HG02798 (cell line): ENCODE measurements around the gene PCDHGB1.
"Not testable (repeated sequence)": the region's sequence is repeated elsewhere in the genome, so short reads cannot be mapped to it uniquely, and the experiment has no call there.

Experiments
- ATAC-seq: cut with Tn5 transposase; IDR thresholded peaks from one replicate; pipeline ENCODE4 v1.9.1; 2021; ENCODE audit warnings: mild to moderate bottlenecking; ENCODE audit not compliant: unreplicated experiment, poor library complexity

PCDHGB1 gene

GRCh38 chr5:141375444-141376155, 25.7 kb downstream of the PCDHGB1 start:
- not testable (repeated sequence) for ATAC-seq

- ATAC-seq, result peak; percentile 52
Observed at GRCh38 chr5:141382469-141383294, 32.8 kb downstream of the PCDHGB1 start, which contains the start of gene PCDHGA7. Gene PCDHGA7 (plus strand): TSS chr5:141382742. CDS start chr5:141382900, 158 bp downstream.

DNA sequence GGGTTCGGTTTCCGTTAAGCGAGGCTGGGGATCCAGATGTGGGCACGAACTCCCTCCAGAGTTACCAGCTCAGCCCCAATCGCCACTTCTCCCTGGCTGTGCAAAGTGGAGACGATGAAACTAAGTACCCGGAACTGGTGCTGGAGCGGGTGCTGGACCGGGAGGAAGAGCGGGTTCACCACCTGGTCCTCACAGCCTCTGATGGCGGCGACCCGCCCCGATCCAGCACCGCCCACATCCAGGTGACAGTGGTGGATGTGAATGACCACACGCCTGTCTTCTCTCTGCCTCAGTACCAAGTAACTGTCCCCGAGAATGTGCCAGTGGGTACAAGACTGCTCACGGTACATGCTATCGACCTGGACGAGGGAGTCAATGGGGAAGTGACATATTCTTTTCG, 33.4 kb downstream of the PCDHGB1 start:
- ATAC-seq, result no peak

DNA sequence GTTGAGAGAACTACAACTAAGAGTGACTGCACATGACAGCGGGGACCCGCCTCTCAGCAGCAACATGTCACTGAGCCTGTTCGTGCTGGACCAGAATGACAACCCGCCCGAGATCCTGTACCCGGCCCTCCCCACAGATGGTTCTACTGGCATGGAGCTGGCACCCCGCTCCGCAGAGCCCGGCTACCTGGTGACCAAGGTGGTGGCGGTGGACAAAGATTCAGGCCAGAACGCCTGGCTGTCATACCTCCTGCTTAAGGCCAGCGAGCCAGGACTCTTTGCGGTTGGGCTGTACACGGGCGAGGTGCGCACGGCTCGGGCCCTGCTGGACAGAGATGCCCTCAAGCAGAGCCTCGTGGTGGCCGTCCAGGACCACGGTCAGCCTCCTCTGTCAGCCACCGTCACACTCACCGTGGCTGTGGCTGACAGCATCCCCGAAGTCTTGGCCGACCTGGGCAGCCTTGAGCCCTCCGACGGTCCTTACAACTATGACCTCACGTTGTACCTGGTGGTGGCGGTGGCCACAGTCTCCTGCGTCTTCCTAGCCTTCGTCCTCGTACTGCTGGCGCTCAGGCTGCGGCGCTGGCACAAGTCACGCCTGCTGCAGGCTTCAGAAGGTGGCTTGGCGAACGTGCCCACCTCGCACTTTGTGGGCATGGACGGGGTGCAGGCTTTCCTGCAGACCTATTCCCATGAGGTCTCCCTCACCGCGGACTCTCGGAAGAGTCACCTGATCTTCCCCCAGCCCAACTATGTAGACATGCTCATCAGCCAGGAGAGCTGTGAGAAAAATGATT, 34.8 kb downstream of the PCDHGB1 start:
- ATAC-seq, result no peak

- peak; percentile 88 for ATAC-seq
Observed at GRCh38 chr5:141387557-141388311, 37.8 kb downstream of the PCDHGB1 start, which contains the start of gene PCDHGB4. Gene PCDHGB4 (plus strand): TSS chr5:141387698. CDS start chr5:141387885, 187 bp downstream.

DNA sequence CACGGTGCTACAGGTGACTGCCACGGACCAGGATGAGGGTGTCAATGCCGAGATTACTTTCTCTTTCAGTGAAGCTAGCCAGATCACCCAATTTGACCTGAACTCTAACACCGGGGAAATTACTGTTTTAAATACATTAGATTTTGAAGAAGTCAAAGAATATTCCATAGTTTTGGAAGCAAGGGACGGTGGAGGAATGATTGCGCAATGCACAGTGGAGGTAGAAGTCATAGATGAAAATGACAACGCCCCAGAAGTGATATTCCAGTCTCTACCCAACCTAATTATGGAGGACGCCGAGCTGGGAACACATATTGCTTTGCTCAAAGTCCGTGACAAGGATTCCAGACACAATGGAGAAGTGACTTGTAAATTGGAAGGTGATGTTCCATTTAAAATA, 38.8 kb downstream of the PCDHGB1 start:
- no peak for ATAC-seq

GRCh38 chr5:141389153-141390042, 39.5 kb downstream of the PCDHGB1 start:
- ATAC-seq, result no peak

GRCh38 chr5:141392429-141393198, 42.7 kb downstream of the PCDHGB1 start, which contains the start of gene PCDHGA8:
Gene PCDHGA8 (plus strand): TSS chr5:141392633. CDS start chr5:141392814, 181 bp downstream.
- no peak for ATAC-seq

DNA sequence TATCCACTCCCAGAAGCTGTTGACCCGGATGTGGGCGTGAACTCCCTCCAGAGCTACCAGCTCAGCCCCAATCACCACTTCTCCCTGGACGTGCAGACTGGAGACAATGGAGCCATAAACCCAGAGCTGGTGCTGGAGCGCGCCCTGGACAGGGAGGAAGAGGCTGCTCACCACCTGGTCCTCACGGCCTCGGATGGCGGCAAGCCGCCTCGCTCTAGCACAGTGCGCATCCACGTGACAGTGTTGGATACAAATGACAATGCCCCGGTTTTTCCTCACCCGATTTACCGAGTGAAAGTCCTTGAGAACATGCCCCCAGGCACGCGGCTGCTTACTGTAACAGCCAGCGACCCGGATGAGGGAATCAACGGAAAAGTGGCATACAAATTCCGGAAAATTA, 43.4 kb downstream of the PCDHGB1 start:
- ATAC-seq, result no peak

- ATAC-seq, result not testable (repeated sequence)
Observed at GRCh38 chr5:141394401-141395187, 44.7 kb downstream of the PCDHGB1 start.

- ATAC-seq, result peak; percentile 96
Observed at GRCh38 chr5:141397756-141398551, 48.1 kb downstream of the PCDHGB1 start, which contains the start of gene PCDHGB5. Gene PCDHGB5 (plus strand): TSS chr5:141397947. CDS start chr5:141398128, 181 bp downstream.

- no peak for ATAC-seq
Observed at GRCh38 chr5:141398608-141399007, 48.7 kb downstream of the PCDHGB1 start.

- ATAC-seq, result no peak
Observed at GRCh38 chr5:141399555-141400258, 49.8 kb downstream of the PCDHGB1 start.
